K562 (cell line): ENCODE results near the gene WFIKKN1. TPM values are rescaled to one million over a fixed set of nuclear protein-coding genes. Genes with fewer than 3 reads are reported as not detected.
A peak's percentile ranks its signal among the peaks of the same experiment; 100 is the strongest.

Experiments
- AFF4 ChIP-seq: sonication (generic); formaldehyde crosslinking; IDR thresholded peaks from 2 replicates; pipeline ENCODE4 v1.8.0; 2023; ENCODE audit warnings: mild to moderate bottlenecking, missing genetic modification reagents
- ATF1 ChIP-seq, 2 experiments: fragments of 450-650 bp in 1 of 2; IDR thresholded peaks; 2 replicates each; pipeline ENCODE4 v1.6.1; 2016; ENCODE audit warnings: missing compliant biosample characterization in 1 of 2, missing genetic modification characterization in 1 of 2
- CHD1 ChIP-seq: fragments of 200-600 bp; sonication (generic); IDR thresholded peaks from one replicate; pipeline ENCODE4 v1.6.1; 2012; ENCODE audit warnings: mild to moderate bottlenecking, moderate library complexity, low read length, inconsistent platforms
- CREB3L1 ChIP-seq: fragments of 450-650 bp; IDR thresholded peaks from 2 replicates; pipeline ENCODE4 v1.6.1; 2014; ENCODE audit warnings: low read depth, mild to moderate bottlenecking, moderate library complexity, borderline replicate concordance
- FOXP1 ChIP-seq: sonication (generic); formaldehyde crosslinking; IDR thresholded peaks from 2 replicates; pipeline ENCODE4 v1.8.0; 2022; ENCODE audit warnings: mild to moderate bottlenecking, missing genetic modification reagents
- HDAC2 ChIP-seq: fragments of 450-650 bp; IDR thresholded peaks from 2 replicates; pipeline ENCODE4 v1.6.1; 2016; ENCODE audit warnings: mild to moderate bottlenecking
- NR2C1 ChIP-seq, 2 experiments: fragments of 450-650 bp; IDR thresholded peaks; 2 replicates each; pipeline ENCODE4 v1.6.1; 2017; ENCODE audit warnings: mild to moderate bottlenecking in 2 of 2, antibody characterized with exemption in 1 of 2, inconsistent platforms in 1 of 2, missing compliant biosample characterization in 1 of 2, missing genetic modification characterization in 1 of 2
- PYGO2 ChIP-seq: fragments of 450-650 bp; IDR thresholded peaks from 2 replicates; pipeline ENCODE4 v1.6.1; 2016; ENCODE audit warnings: mild to moderate bottlenecking, missing genetic modification characterization, moderate library complexity, missing compliant biosample characterization
- RBFOX2 ChIP-seq: fragments of 200-400 bp; formaldehyde crosslinking; IDR thresholded peaks from 2 replicates; pipeline ENCODE4 v1.6.1; 2017; ENCODE audit warnings: low read depth, mild to moderate bottlenecking, low read length, moderate library complexity
- RBM14 ChIP-seq: fragments of 200-400 bp; formaldehyde crosslinking; IDR thresholded peaks from 2 replicates; pipeline ENCODE4 v1.6.1; 2018; ENCODE audit warnings: low read depth, mild to moderate bottlenecking, low read length, moderate library complexity, borderline replicate concordance; ENCODE audit not compliant: insufficient read depth
- RBM17 ChIP-seq: fragments of 200-400 bp; formaldehyde crosslinking; IDR thresholded peaks from 2 replicates; pipeline ENCODE4 v1.6.1; 2017; ENCODE audit warnings: low read depth, mild to moderate bottlenecking, low read length, borderline replicate concordance
- RCOR1 ChIP-seq, 2 experiments: IDR thresholded peaks; 2 replicates each; pipeline ENCODE4 v1.6.1; 2012; ENCODE audit warnings: low read depth in 2 of 2, low read length in 2 of 2, borderline replicate concordance in 1 of 2, improper control_type of control experiment in 1 of 2
- TAF15 ChIP-seq: fragments of 200-400 bp; formaldehyde crosslinking; IDR thresholded peaks from 2 replicates; pipeline ENCODE4 v1.6.1; 2017; ENCODE audit warnings: mild to moderate bottlenecking, low read depth, low read length, moderate library complexity
- TBP ChIP-seq: optimal IDR thresholded peaks from 2 replicates; pipeline ENCODE3; 2011; ENCODE audit warnings: low read depth, low read length, improper control_type of control experiment
- ZFPM2 ChIP-seq: fragments of 250-450 bp; sonication (Bioruptor Pico); IDR thresholded peaks from 2 replicates; pipeline ENCODE4 v1.5.1; 2022; ENCODE audit warnings: mild to moderate bottlenecking
- ZKSCAN1 ChIP-seq: fragments of 150-350 bp; IDR thresholded peaks from 2 replicates; pipeline ENCODE4 v1.6.1; 2016; ENCODE audit warnings: low read depth, low read length
- ZNF79 ChIP-seq: fragments of 250-450 bp; sonication (Bioruptor Pico); IDR thresholded peaks from 2 replicates; pipeline ENCODE4 v1.4.0; 2020; ENCODE audit warnings: low read depth, mild to moderate bottlenecking, moderate library complexity
- polyA plus RNA-seq, 8 experiments: library from polyadenylated mRNA; depleted of rRNA in 4 of 8; stranded (reverse) in 5 of 8; unstranded in 3 of 8; fragments of >200 nt; fragmentation: Nextera tagmentation in 2 of 8; fragmentation: Illumina TruSeq in 1 of 8; extraction: Ambion mirVana in 2 of 8; extraction: Trizol in 1 of 8; gene quantifications; 2 replicates each; pipeline versions ENCODE4 v1.2.1 to v1.2.3, GENCODE V29; 2011 to 2014; ENCODE audit warnings: inconsistent platforms in 1 of 8, missing spikeins in 1 of 8
- total RNA-seq, 7 experiments: library from RNA; depleted of rRNA in 6 of 7; stranded (reverse); fragments of >200 nt in 6 of 7; fragmentation: Illumina TruSeq in 2 of 7; extraction: Trizol in 2 of 7; gene quantifications; 2 replicates each; pipeline versions ENCODE4 v1.2.1 to v1.2.3, GENCODE V29; 2011 to 2021; ENCODE audit warnings: low replicate concordance in 1 of 7
- TF ChIP-seq, protein P1 (sequence below): conservative IDR thresholded peaks from 2 replicates; pipeline ENCODE4 v1.6.1; 2011; ENCODE audit warnings: low read depth, mild to moderate bottlenecking, low read length; ENCODE audit not compliant: control insufficient read depth
- TF ChIP-seq, protein P2 (sequence below): fragments of 250-450 bp; sonication (Bioruptor Pico); IDR thresholded peaks from 2 replicates; pipeline ENCODE4 v1.4.0; 2020; ENCODE audit warnings: mild to moderate bottlenecking

The WFIKKN1 gene
- total and polyA plus RNA-seq, 9 of the 15 experiments (the other 6 are each of a cell fraction or from before 2014, with no cell fraction given) = 0.14 to 1.1 (median 0.50) TPM; not detected in 4

DNA sequence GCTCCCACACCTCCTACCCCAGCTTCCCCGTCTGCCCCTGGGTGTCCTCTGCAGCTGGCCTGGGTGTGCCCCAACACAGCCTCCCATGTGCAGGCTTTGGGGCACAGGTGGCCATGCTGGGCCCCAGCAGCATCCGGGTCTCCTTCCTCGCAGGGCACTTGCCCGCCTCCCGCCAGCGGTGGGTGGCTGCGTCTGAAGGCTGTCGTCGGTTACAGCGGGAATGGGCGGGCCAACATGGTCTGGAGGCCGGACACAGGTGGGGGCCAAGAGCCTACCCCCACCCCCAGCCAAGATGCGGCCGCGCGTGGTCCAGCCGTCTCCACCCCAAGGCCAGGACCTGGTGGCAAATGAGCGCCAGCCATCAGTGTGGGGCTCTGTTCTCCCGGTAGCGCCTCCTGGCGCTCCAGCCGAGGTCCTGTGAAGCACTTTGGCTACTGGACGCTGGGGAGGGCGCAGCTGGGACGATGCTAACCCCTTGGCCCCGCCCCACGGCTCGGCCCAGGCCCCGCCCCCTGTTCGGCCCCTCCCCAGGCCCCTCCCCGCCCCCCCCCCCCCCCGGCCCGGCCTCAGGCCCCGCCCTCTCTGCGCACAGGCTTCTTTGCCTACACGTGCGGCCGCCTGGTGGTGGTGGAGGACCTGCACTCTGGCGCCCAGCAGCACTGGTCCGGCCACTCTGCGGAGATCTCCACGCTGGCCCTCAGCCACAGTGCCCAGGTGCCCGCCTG lies 29.8 kb downstream of the WFIKKN1 start (continued):
- no peak for TF ChIP-seq AFF4 (CRISPR knock-in tag)
- TF ChIP-seq RBM17 = no peak
- TF ChIP-seq ZKSCAN1 = 0 out of 2 replicates have a peak, but pooled peaks have one; percentile 34
- peak in 1 of 2 experiments; percentile 86; a peak in 1 of 4 replicates for TF ChIP-seq RCOR1 (IDR thresholded peaks at IDR 0.05; ENCODE audit: borderline replicate concordance in 1 of 2, low read depth in 2 of 2, low read length in 2 of 2)
- TF ChIP-seq CHD1 = no peak
- no peak for TF ChIP-seq PYGO2
- TF ChIP-seq HDAC2 = no peak
- TF ChIP-seq NR2C1 (IDR thresholded peaks at IDR 0.05) = no peak
- TF ChIP-seq NR2C1 (tag; IDR thresholded peaks at IDR 0.05) = no peak
- no peak for TF ChIP-seq ATF1 (CRISPR knock-in tag; IDR thresholded peaks at IDR 0.05)
- TF ChIP-seq ATF1 (tag; IDR thresholded peaks at IDR 0.05) = no peak
- TF ChIP-seq ZNF79 (CRISPR knock-in tag) = no peak
- TF ChIP-seq TAF15 = no peak
- TF ChIP-seq TBP = peak; percentile 73
- peak; percentile 74 for TF ChIP-seq RBFOX2
- TF ChIP-seq FOXP1 = 0 out of 2 replicates have a peak, but pooled peaks have one; percentile 66
- no peak for TF ChIP-seq RBM14
- no peak for TF ChIP-seq ZFPM2 (CRISPR knock-in tag)
- TF ChIP-seq CREB3L1 = no peak
- TF ChIP-seq, protein P1, sequence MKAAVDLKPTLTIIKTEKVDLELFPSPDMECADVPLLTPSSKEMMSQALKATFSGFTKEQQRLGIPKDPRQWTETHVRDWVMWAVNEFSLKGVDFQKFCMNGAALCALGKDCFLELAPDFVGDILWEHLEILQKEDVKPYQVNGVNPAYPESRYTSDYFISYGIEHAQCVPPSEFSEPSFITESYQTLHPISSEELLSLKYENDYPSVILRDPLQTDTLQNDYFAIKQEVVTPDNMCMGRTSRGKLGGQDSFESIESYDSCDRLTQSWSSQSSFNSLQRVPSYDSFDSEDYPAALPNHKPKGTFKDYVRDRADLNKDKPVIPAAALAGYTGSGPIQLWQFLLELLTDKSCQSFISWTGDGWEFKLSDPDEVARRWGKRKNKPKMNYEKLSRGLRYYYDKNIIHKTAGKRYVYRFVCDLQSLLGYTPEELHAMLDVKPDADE = peak; percentile 51; the same call in 1 of the 2 replicates
- TF ChIP-seq, protein P2, sequence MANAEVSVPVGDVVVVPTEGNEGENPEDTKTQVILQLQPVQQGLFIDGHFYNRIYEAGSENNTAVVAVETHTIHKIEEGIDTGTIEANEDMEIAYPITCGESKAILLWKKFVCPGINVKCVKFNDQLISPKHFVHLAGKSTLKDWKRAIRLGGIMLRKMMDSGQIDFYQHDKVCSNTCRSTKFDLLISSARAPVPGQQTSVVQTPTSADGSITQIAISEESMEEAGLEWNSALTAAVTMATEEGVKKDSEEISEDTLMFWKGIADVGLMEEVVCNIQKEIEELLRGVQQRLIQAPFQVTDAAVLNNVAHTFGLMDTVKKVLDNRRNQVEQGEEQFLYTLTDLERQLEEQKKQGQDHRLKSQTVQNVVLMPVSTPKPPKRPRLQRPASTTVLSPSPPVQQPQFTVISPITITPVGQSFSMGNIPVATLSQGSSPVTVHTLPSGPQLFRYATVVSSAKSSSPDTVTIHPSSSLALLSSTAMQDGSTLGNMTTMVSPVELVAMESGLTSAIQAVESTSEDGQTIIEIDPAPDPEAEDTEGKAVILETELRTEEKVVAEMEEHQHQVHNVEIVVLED = no peak
